Panc1 (cell line): ENCODE measurements around the gene RBM22.

Experiments
- CTCF ChIP-seq: fragments of 450-650 bp; IDR thresholded peaks from 2 replicates; pipeline ENCODE4 v1.5.1; 2017; ENCODE audit warnings: mild to moderate bottlenecking
- POLR2AphosphoS5 ChIP-seq: IDR thresholded peaks from 2 replicates; pipeline ENCODE4 v1.6.1; 2012; ENCODE audit warnings: mild to moderate bottlenecking, low read depth, low read length, moderate library complexity
- REST ChIP-seq, 2 experiments: IDR thresholded peaks; 2 replicates each; pipeline ENCODE4 v1.6.1; 2011 to 2012; ENCODE audit warnings: low read depth in 2 of 2, control low read depth in 1 of 2, low read length in 1 of 2, mild to moderate bottlenecking in 1 of 2, moderate library complexity in 1 of 2; ENCODE audit not compliant: insufficient read depth in 1 of 2
- TCF7L2 ChIP-seq: IDR thresholded peaks from 2 replicates; pipeline ENCODE4 v1.6.1; 2011; ENCODE audit warnings: mild to moderate bottlenecking, low read depth, low read length, inconsistent platforms

- TF ChIP-seq CTCF: no peak
- no peak for TF ChIP-seq REST (IDR thresholded peaks at IDR 0.05; ENCODE audit: insufficient read depth in 1 of 2, low read depth in 2 of 2, low read length in 1 of 2)
- no peak for TF ChIP-seq TCF7L2
- TF ChIP-seq POLR2AphosphoS5: no peak
These were observed 59.8 kb downstream of the RBM22 start for GRCh38 chr5:150641006-150641570.
